Endothelial cell of umbilical vein (primary cell): Measurements from ENCODE around the gene DUSP15. TPM values are rescaled to one million over a fixed set of nuclear protein-coding genes. Genes with fewer than 3 reads are reported as not detected.

Experiments
- BruUV-seq: library from RNA; stranded (reverse); fragments of 400-500 nt; replicated peaks from 2 replicates; lab custom pipeline; 2021; lab: Mats Ljungman, UMichigan
- CTCF ChIA-PET: fragments of 300-600, 350-600 bp; sonication (Branson Sonifier 250); formaldehyde crosslinking; loops from one replicate; lab custom pipeline; 2021; ENCODE audit warnings: antibody characterized with exemption, inconsistent platforms; lab: Charles Lee
- POLR2A ChIA-PET: fragments of 300-600, 350-600 bp; sonication (Branson Sonifier 250); formaldehyde crosslinking; loops from one replicate; lab custom pipeline; 2021; ENCODE audit warnings: antibody characterized with exemption, inconsistent platforms; lab: Charles Lee
- DNase-seq: peaks from one replicate; pipeline ENCODE4 v3.0.0-alpha.2; 2011; ENCODE audit warnings: low read depth, low spot score
- FAIRE-seq: peaks from 2 replicates; lab custom pipeline; 2011; peaks lifted over from hg19 to GRCh38; lab: Jason Lieb, UNC
- H2AFZ ChIP-seq: 2 replicates; pipeline ENCODE4 v1.6.0; 2012; ENCODE audit warnings: low read depth, low read length, control low read depth, inconsistent platforms
- H3K27ac ChIP-seq: 2 replicates; pipeline ENCODE4 v1.5.1; 2011; ENCODE audit warnings: low read depth, mild to moderate bottlenecking, control low read depth, low read length, moderate library complexity; ENCODE audit not compliant: insufficient read depth
- H3K27me3 ChIP-seq, 2 experiments: 2 replicates each; pipeline versions ENCODE4 v1.6.0 to v1.6.1; 2011; ENCODE audit warnings: low read length in 2 of 2, mixed read lengths in 1 of 2; ENCODE audit not compliant: control insufficient read depth in 2 of 2, insufficient read depth in 2 of 2
- H3K36me3 ChIP-seq, 2 experiments: 2 replicates in 1 of 2; 3 replicates in 1 of 2; pipeline ENCODE4 v1.5.1; 2011; ENCODE audit warnings: low read length in 2 of 2, mild to moderate bottlenecking in 1 of 2, moderate library complexity in 1 of 2; ENCODE audit not compliant: control insufficient read depth in 2 of 2, insufficient read depth in 2 of 2; ENCODE audit errors: extremely low read depth in 1 of 2
- H3K4me1 ChIP-seq: 3 replicates; pipeline ENCODE4 v1.5.1; 2011; ENCODE audit warnings: mild to moderate bottlenecking, low read length; ENCODE audit not compliant: control insufficient read depth, insufficient read depth; ENCODE audit errors: extremely low read depth
- H3K4me2 ChIP-seq: 2 replicates; pipeline ENCODE4 v1.6.1; 2011; ENCODE audit warnings: low read length, control low read depth, mixed read lengths; ENCODE audit not compliant: insufficient read depth
- H3K4me3 ChIP-seq, 3 experiments: fragments of 200-600 bp in 1 of 3; sonication (generic), shearing (Covaris generic) in 1 of 3; replicated peaks in 1 of 3; 2 replicates each; pipeline ENCODE4 v1.5.1; 2011 to 2016; ENCODE audit warnings: control low read depth in 3 of 3, low read length in 3 of 3, mild to moderate bottlenecking in 2 of 3, inconsistent platforms in 1 of 3, low read depth in 1 of 3, moderate library complexity in 1 of 3; ENCODE audit not compliant: insufficient read depth in 1 of 3
- H3K79me2 ChIP-seq: 2 replicates; pipeline ENCODE4 v1.6.0; 2012; ENCODE audit warnings: low read length, inconsistent platforms; ENCODE audit not compliant: control insufficient read depth, insufficient read depth
- H3K9ac ChIP-seq: replicated peaks from 2 replicates; pipeline ENCODE3; 2011; ENCODE audit warnings: low read length, control low read depth; ENCODE audit not compliant: insufficient read depth; ENCODE audit errors: extremely low read depth
- H3K9me1 ChIP-seq: replicated peaks from 3 replicates; pipeline ENCODE4 v1.6.0; 2011; ENCODE audit warnings: mild to moderate bottlenecking, low read length; ENCODE audit not compliant: control insufficient read depth, insufficient read depth; ENCODE audit errors: extremely low read depth
- H3K9me3 ChIP-seq: replicated peaks from 2 replicates; pipeline ENCODE4 v1.5.1; 2012; ENCODE audit warnings: low read length, inconsistent platforms; ENCODE audit not compliant: control insufficient read depth, insufficient read depth
- H4K20me1 ChIP-seq: replicated peaks from 2 replicates; pipeline ENCODE3; 2011; ENCODE audit warnings: mild to moderate bottlenecking, low read length; ENCODE audit not compliant: control insufficient read depth, insufficient read depth; ENCODE audit errors: extremely low read depth
- CTCF ChIP-seq, 2 donors: IDR thresholded peaks; 1 replicate in 1 of 2; 2 replicates in 1 of 2; pipeline ENCODE4 v1.5.1; 2011; ENCODE audit warnings: low read length in 2 of 2, mild to moderate bottlenecking in 2 of 2, moderate library complexity in 2 of 2, control low read depth in 1 of 2, inconsistent platforms in 1 of 2, low read depth in 1 of 2; ENCODE audit not compliant: insufficient read depth in 1 of 2; ENCODE audit errors: extremely low read depth in 1 of 2
- EZH2 ChIP-seq: IDR thresholded peaks from 2 replicates; pipeline ENCODE4 v1.6.1; 2012; ENCODE audit warnings: borderline replicate concordance, low read depth, mild to moderate bottlenecking, moderate library complexity, low read length, inconsistent platforms; ENCODE audit not compliant: severe bottlenecking
- FOS ChIP-seq: IDR thresholded peaks from 2 replicates; pipeline ENCODE4 v1.6.1; 2011; ENCODE audit warnings: mild to moderate bottlenecking, low read length, moderate library complexity, borderline replicate concordance; ENCODE audit not compliant: insufficient read depth
- GATA2 ChIP-seq: IDR thresholded peaks from 2 replicates; pipeline ENCODE4 v1.7.0; 2011; ENCODE audit warnings: low read depth, mild to moderate bottlenecking, moderate library complexity, mixed read lengths, low read length; ENCODE audit not compliant: insufficient read length, insufficient read depth
- JUN ChIP-seq: IDR thresholded peaks from 2 replicates; pipeline ENCODE4 v1.6.1; 2011; ENCODE audit warnings: borderline replicate concordance, low read depth; ENCODE audit not compliant: insufficient read length, insufficient read depth
- MYC ChIP-seq: IDR thresholded peaks from one replicate; pipeline ENCODE4 v1.6.1; 2011; ENCODE audit warnings: mild to moderate bottlenecking, low read depth, low read length
- POLR2A ChIP-seq: IDR thresholded peaks from 2 replicates; pipeline ENCODE4 v1.6.1; 2012; ENCODE audit warnings: low read depth, mild to moderate bottlenecking, control low read depth, low read length
- POLR2AphosphoS5 ChIP-seq: IDR thresholded peaks from 2 replicates; pipeline ENCODE4 v1.6.1; 2012; ENCODE audit warnings: low read depth, mild to moderate bottlenecking, control low read depth, low read length, moderate library complexity; ENCODE audit not compliant: insufficient read depth
- dilution Hi-C: fragments of 300-500 bp; cut with MboI; formaldehyde crosslinking; loops from one replicate; pipeline ENCODE4 v1.15.0; 2019; ENCODE audit warnings: low sequenced_read_pairs; ENCODE audit not compliant: extremely low pct_ligation_motif_present
- intact Hi-C: fragments of 100-400 bp; cut with micrococcal nuclease; formaldehyde crosslinking; loops from one replicate; pipeline ENCODE4 v1.10.0; 2022
- polyA plus RNA-seq, 4 experiments: library from polyadenylated mRNA; depleted of rRNA in 3 of 4; stranded (reverse) in 3 of 4; unstranded in 1 of 4; fragments of >200 nt; gene quantifications; 2 replicates each; pipeline versions ENCODE4 v1.2.1 to v1.2.3, GENCODE V29; 2011 to 2012; ENCODE audit warnings: missing spikeins in 1 of 4
- total RNA-seq: library from RNA; stranded (reverse); gene quantifications from 2 replicates; pipeline ENCODE4 v1.2.3, GENCODE V29; 2021
- TF ChIP-seq, protein P1 (sequence below): IDR thresholded peaks from 2 replicates; pipeline ENCODE4 v1.6.1; 2011; ENCODE audit not compliant: insufficient read depth, insufficient read length

Gene DUSP15
- total and polyA plus RNA-seq, 2 donors (not counting 3 experiments of a cell fraction or from before 2014, with no cell fraction given): 0.33 TPM; not detected in 1

DNA sequence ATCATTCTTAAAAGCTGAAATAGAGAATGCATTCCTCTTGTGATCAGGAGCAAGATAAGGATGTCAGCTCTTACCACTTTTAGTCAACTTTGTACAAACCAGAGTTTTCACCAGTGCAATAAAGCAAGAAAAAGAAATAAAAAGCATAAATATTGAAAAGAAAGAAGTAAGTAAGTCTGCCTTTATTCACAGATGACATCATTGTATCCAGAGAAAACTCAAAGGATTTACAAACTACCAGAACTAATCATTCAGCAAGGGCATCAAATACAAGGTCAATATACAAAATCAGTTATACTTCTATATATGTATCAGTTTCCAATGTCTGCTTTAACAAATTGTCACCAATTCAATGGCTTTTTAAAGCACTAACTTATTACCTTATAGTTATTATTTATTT is 13.5 kb upstream of the DUSP15 start:
- Histone ChIP-seq H3K36me3 (no peaks in the 10 kb centered on the region), H3K9me3 (no peaks in the 10 kb centered on the region), H3K79me2 (no peaks in the 10 kb centered on the region), H4K20me1 (no peaks in the 10 kb centered on the region), H3K27me3 (peaks cover 3 to 5% of the 10 kb centered on the region in 2 experiments), H3K4me2 (no peak overlapping the region), H3K9ac (no peak overlapping the region), H2AFZ (no peak overlapping the region), H3K9me1 (no peaks in the 10 kb centered on the region), H3K4me3 (no peak overlapping the region), H3K27ac (no peak overlapping the region), H3K4me1 (no peaks in the 10 kb centered on the region)
- no TSS peak for BruUV-seq
- no peak for FAIRE-seq
- dilution Hi-C loops: no loop called here
- intact Hi-C loops: loop anchor here (5.0 kb wide), 1 partner anchor 123 kb away; no protein-coding TSS in a partner anchor
- CTCF ChIA-PET: no interaction called here
- TF ChIP-seq FOS (no peak), POLR2A (no peak)
- TF ChIP-seq, protein P1, sequence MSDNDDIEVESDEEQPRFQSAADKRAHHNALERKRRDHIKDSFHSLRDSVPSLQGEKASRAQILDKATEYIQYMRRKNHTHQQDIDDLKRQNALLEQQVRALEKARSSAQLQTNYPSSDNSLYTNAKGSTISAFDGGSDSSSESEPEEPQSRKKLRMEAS: no peak
- POLR2A ChIA-PET: no interaction called here
- DNase-seq: no peak

DNA sequence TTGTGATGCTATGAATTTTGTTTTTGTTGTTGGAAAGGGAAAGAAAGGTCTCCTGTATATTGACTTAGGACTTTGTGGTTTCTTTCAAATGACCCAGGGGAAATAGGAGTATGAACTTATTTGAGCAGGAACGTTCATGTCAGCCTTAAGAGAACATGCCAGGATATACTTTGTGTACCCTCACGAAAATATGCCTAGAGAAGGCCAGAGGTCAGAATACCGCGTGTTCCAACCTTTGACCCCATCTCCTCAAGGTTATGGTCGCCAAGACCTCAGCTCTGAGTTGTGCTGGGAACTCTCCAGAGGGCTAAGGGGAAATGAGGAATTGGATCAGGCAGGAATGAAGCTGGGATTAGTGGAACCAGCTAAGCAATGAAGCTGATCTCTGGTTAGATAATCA is 11.6 kb upstream of the DUSP15 start:
- H2AFZ ChIP-seq: no peak overlapping the region
- no peaks in the 10 kb centered on the region for H3K4me1 ChIP-seq
- intact Hi-C loops (loop anchor here (5.0 kb wide), 1 partner anchor 125 kb away; no protein-coding TSS in a partner anchor), dilution Hi-C loops (no loop called here)
- ChIA-PET CTCF (interaction anchor here (1.3 to 1.5 kb wide), 2 partner anchors 22 to 70 kb away, joined by 3 read pairs; partner anchors contain the start of gene PDRG1), POLR2A (no interaction called here)
- no peak overlapping the region for H3K27ac ChIP-seq
- H4K20me1 ChIP-seq: no peaks in the 10 kb centered on the region
- H3K27me3 ChIP-seq: peaks cover 4 to 6% of the 10 kb centered on the region in 2 experiments
- H3K9me1 ChIP-seq: no peaks in the 10 kb centered on the region
- no peak for DNase-seq
- H3K4me3 ChIP-seq: no peak overlapping the region
- H3K36me3 ChIP-seq: no peaks in the 10 kb centered on the region
- TF ChIP-seq POLR2A: no peak
- TF ChIP-seq FOS: no peak
- no peak for TF ChIP-seq EZH2
- no peak for TF ChIP-seq GATA2
- no peak for TF ChIP-seq JUN
- TF ChIP-seq POLR2AphosphoS5: no peak
- TF ChIP-seq CTCF (IDR thresholded peaks at IDR 0.05; ENCODE audit: extremely low read depth in 1 of 2, insufficient read depth in 1 of 2, low read depth in 1 of 2, low read length in 2 of 2): no peak
- TF ChIP-seq MYC: no peak
- TF ChIP-seq, protein P1: no peak
- no peak for FAIRE-seq
- H3K79me2 ChIP-seq: no peaks in the 10 kb centered on the region
- no peaks in the 10 kb centered on the region for H3K9me3 ChIP-seq
- no peak overlapping the region for H3K9ac ChIP-seq
- H3K4me2 ChIP-seq: no peak overlapping the region
- BruUV-seq: no TSS peak
